ENCODE measurements around the gene APELA.
"Not testable (repeated sequence)": the region's sequence is repeated elsewhere in the genome, so short reads cannot be mapped to it uniquely, and the experiment has no call there.

APELA gene

DNA sequence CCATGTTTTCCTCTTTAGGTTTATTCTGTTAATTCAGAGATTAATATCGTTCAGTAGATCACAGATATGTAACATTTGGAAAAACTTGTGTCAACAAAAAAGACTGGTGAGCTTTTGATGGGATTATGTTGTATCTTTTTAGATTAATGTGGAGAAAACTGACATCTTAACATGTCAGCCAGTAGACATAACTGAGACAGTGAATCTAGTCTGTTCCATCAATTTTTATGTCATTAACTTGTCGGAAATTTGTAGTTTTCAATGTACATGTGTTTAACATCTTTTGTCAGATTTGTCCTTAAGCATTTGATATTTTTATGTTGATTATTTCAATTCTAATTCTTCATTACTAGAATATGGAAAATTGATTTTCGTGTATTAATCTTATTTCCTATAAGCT, 42.0 kb downstream of the APELA start:
- DNase-seq (ENCODE audit: low spot score): no peak
- TF ChIP-seq, protein P1, sequence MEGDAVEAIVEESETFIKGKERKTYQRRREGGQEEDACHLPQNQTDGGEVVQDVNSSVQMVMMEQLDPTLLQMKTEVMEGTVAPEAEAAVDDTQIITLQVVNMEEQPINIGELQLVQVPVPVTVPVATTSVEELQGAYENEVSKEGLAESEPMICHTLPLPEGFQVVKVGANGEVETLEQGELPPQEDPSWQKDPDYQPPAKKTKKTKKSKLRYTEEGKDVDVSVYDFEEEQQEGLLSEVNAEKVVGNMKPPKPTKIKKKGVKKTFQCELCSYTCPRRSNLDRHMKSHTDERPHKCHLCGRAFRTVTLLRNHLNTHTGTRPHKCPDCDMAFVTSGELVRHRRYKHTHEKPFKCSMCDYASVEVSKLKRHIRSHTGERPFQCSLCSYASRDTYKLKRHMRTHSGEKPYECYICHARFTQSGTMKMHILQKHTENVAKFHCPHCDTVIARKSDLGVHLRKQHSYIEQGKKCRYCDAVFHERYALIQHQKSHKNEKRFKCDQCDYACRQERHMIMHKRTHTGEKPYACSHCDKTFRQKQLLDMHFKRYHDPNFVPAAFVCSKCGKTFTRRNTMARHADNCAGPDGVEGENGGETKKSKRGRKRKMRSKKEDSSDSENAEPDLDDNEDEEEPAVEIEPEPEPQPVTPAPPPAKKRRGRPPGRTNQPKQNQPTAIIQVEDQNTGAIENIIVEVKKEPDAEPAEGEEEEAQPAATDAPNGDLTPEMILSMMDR (conservative IDR thresholded peaks at IDR 0.05; ENCODE audit: low read depth): no peak
- CTCF ChIA-PET: no interaction called here
- no peak overlapping the region for H3K27ac ChIP-seq
- POLR2A ChIA-PET (ENCODE audit: low non-redundant PET): no interaction called here

DNA sequence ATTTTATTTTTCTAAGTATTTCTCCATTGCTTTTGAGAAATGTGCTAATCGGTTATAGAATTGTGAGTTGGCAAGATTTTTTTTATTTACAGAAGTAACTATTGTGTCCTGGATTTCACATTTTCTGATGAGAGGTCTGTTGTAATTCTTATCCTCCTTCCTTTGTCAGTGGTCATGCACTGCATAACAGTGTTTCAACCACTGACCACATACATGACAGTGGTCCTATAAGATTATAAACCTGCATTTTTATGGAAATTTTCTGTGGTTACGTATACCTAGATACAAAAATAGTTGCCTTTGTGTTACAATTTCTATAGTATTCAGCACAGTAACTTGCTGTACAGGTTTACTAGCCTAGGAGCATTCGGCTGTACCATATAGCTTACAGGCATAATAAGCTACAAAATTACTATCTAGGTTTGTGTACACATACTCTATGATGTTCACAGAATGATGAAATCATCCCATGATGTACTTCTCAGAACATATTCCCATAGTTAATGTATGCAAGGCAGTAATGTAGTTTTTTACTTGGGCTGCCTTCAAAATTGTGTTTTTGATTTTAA, 47.8 kb downstream of the APELA start:
- POLR2A ChIA-PET (ENCODE audit: low non-redundant PET): no interaction called here
- CTCF ChIA-PET: no interaction called here
- no peak overlapping the region for H3K27ac ChIP-seq
- no peak for DNase-seq (ENCODE audit: low spot score)
- TF ChIP-seq, protein P1 (conservative IDR thresholded peaks at IDR 0.05; ENCODE audit: low read depth): no peak

DNA sequence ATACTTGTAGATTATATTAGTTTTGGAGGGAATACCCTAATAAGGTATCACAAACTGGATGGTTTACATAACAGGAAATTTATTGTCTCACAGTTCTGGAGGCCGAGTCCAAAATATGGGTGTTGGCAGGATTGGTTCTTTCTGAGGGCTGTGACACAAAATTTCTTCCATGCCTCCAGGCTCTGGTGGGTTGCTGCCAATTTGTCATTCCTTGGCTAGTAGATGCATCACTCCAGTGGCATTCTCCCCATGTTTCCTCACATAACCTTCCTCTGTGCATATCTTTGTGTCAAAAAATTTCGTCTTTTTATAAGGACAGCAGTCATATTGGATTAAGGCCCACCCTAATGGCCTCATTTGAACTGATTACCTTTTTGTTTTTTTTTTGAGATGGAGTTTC, 49.3 kb downstream of the APELA start:
- CTCF ChIA-PET: no interaction called here
- DNase-seq (ENCODE audit: low spot score): peak; percentile 61
- TF ChIP-seq, protein P1 (conservative IDR thresholded peaks at IDR 0.05; ENCODE audit: low read depth): no peak
- POLR2A ChIA-PET (ENCODE audit: low non-redundant PET): no interaction called here
- H3K27ac ChIP-seq: no peak overlapping the region

DNA sequence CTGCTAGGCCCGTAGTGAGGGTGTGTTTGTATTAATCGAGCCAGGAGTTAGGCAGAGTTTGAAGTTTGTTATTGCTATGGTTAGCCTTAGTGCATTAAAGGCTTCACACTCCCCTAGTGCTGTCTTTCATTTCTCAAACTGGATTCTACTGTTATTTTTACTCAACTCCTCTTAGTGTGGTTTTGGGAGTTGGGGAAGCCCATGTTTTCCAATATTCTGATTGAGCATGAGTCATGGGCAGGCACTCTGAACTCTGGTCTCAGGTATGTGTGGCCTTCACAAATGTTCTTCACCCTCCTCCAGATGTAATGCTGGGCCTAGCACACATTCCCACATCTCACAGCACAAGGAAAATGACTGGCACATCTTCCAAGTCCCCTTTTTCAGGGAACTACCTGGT, 50.1 kb downstream of the APELA start:
- CTCF ChIA-PET; DNase-seq (ENCODE audit: low spot score); POLR2A ChIA-PET (ENCODE audit: low non-redundant PET); H3K27ac ChIP-seq: not testable (repeated sequence)

- no peak for DNase-seq (ENCODE audit: low spot score)
- ChIA-PET CTCF (no interaction called here), POLR2A (ENCODE audit: low non-redundant PET) (no interaction called here)
- TF ChIP-seq, protein P1 (conservative IDR thresholded peaks at IDR 0.05; ENCODE audit: low read depth): no peak
- no peak overlapping the region for H3K27ac ChIP-seq
These were observed 53.7 kb downstream of the APELA start for GRCh38 chr4:164930647-164931046.

GRCh38 chr4:164931551-164932324, 54.8 kb downstream of the APELA start:
- peak; percentile 15 for DNase-seq (ENCODE audit: low spot score)
- CTCF ChIA-PET: no interaction called here
- POLR2A ChIA-PET (ENCODE audit: low non-redundant PET): no interaction called here
- TF ChIP-seq, protein P1 (conservative IDR thresholded peaks at IDR 0.05; ENCODE audit: low read depth): no peak
- no peak overlapping the region for H3K27ac ChIP-seq

- TF ChIP-seq, protein P1 (conservative IDR thresholded peaks at IDR 0.05; ENCODE audit: low read depth): no peak
- CTCF ChIA-PET: interaction anchor here (0.6 to 1.1 kb wide), 2 partner anchors 24 to 38 kb away, joined by 3 to 4 read pairs; no protein-coding TSS in a partner anchor
- no peak for DNase-seq (ENCODE audit: low spot score)
- H3K27ac ChIP-seq: no peak overlapping the region
- POLR2A ChIA-PET (ENCODE audit: low non-redundant PET): no interaction called here
These were observed 56.3 kb downstream of the APELA start for GRCh38 chr4:164933244-164933643.
